Endodermal cell (in vitro differentiated cells): Measurements from ENCODE around the gene BRD4. TPM values are rescaled to one million over a fixed set of nuclear protein-coding genes. Genes with fewer than 3 reads are reported as not detected.

ENCODE experiments used
- DNase-seq: peaks from one replicate; pipeline ENCODE4 v3.0.0-alpha.2; 2017
- H3K27ac ChIP-seq: 2 replicates; pipeline ENCODE4 v1.5.1; 2013; ENCODE audit warnings: mild to moderate bottlenecking, low read depth, low read length, moderate library complexity
- H3K27me3 ChIP-seq: 2 replicates; pipeline ENCODE4 v1.6.1; 2013; ENCODE audit warnings: mild to moderate bottlenecking, low read length, moderate library complexity; ENCODE audit not compliant: insufficient read depth, control insufficient read depth, poor library complexity, severe bottlenecking
- H3K36me3 ChIP-seq: 2 replicates; pipeline ENCODE4 v1.7.0; 2013; ENCODE audit warnings: mild to moderate bottlenecking, low read length, moderate library complexity; ENCODE audit not compliant: control insufficient read depth, insufficient read depth
- H3K4me1 ChIP-seq: one replicate; pipeline ENCODE4 v1.7.0; 2013; ENCODE audit warnings: low read length; ENCODE audit not compliant: control insufficient read depth, insufficient read depth
- H3K4me3 ChIP-seq: 2 replicates; pipeline ENCODE4 v1.5.1; 2013; ENCODE audit warnings: mild to moderate bottlenecking, low read length, moderate library complexity
- H3K9ac ChIP-seq: 2 replicates; pipeline ENCODE4 v1.6.1; 2013; ENCODE audit warnings: mild to moderate bottlenecking, low read length, moderate library complexity; ENCODE audit not compliant: poor library complexity, severe bottlenecking; ENCODE audit errors: extremely low read depth
- H3K9me3 ChIP-seq: 2 replicates; pipeline ENCODE4 v1.6.1; 2013; ENCODE audit warnings: mild to moderate bottlenecking, low read length, moderate library complexity; ENCODE audit not compliant: control insufficient read depth
- H3K27ac Mint-ChIP-seq: 2 replicates; pipeline ENCODE4 v1.8.0; 2020; ENCODE audit warnings: mixed read lengths
- H3K27me3 Mint-ChIP-seq: 2 replicates; pipeline ENCODE4 v1.8.0; 2021; ENCODE audit warnings: mild to moderate bottlenecking, mixed read lengths; ENCODE audit not compliant: insufficient read depth
- H3K36me3 Mint-ChIP-seq: 2 replicates; pipeline ENCODE4 v1.8.0; 2020; ENCODE audit warnings: low read depth, mixed read lengths
- H3K4me1 Mint-ChIP-seq: 2 replicates; pipeline ENCODE4 v1.8.0; 2020; ENCODE audit warnings: mixed read lengths
- H3K4me3 Mint-ChIP-seq: 2 replicates; pipeline ENCODE4 v1.8.0; 2020; ENCODE audit warnings: mild to moderate bottlenecking, moderate library complexity, mixed read lengths
- H3K9me3 Mint-ChIP-seq: 2 replicates; pipeline ENCODE4 v1.8.0; 2020; ENCODE audit warnings: mild to moderate bottlenecking, mixed read lengths
- WGBS, 2 experiments: methylation state at CpG; one replicate each; pipeline versions ENCODE4 v1.1.5 to v1.1.7; 2013; ENCODE audit warnings: missing lambda C conversion rate in 2 of 2, mixed read lengths in 1 of 2; ENCODE audit not compliant: insufficient coverage in 1 of 2, insufficient read length in 1 of 2; 5-methylcytosine and 5-hydroxymethylcytosine counted together
- total RNA-seq, 2 donors: library from RNA; stranded (reverse); fragmentation: NEBNext Ultra II Directional in 1 of 2; extraction: Animal tissue kit (Norgen Biotek cat#: 25700) in 1 of 2; gene quantifications; 2 replicates in 1 of 2; 3 replicates in 1 of 2; pipeline ENCODE4 v1.2.1, GENCODE V29; 2021
- TF ChIP-seq, protein P1 (sequence below): fragments of 200-600 bp; sonication (generic); conservative IDR thresholded peaks from 2 replicates; pipeline ENCODE4 v1.5.0; 2021; ENCODE audit warnings: antibody characterized with exemption, mild to moderate bottlenecking

The BRD4 gene
- total RNA-seq, 2 donors from 2014 or later = 149 to 156 TPM

DNA sequence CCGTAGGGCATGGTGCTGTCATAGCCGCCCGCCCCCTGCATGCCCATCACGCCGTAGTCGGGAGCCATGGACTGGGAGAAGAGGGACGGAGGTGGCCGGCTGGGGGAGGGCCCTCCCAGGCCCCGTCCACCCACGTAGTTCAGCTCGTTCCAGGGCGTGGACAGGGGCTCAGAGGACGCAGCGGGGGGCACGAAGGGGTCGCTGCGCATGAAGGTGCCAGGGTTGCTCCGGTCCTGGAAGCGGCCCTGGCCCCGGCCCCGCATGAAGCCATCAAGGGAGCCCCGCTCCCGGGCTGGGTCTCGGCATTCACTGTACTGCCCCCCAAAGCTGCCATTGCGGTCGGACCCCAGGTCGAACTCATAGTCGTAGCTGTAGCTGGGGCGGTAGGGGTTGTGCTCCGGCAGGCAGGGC, 40.6 kb upstream of the BRD4 start:
- no peaks in the 10 kb centered on the region for H3K9me3 Mint-ChIP-seq
- no peaks in the 10 kb centered on the region for H3K9me3 ChIP-seq
- no peak for DNase-seq
- H3K27me3 Mint-ChIP-seq = no peaks in the 10 kb centered on the region
- H3K4me1 ChIP-seq = no peaks in the 10 kb centered on the region
- no peak overlapping the region for H3K27ac ChIP-seq
- peaks cover 46% of the 10 kb centered on the region for H3K36me3 ChIP-seq
- TF ChIP-seq, protein P1, sequence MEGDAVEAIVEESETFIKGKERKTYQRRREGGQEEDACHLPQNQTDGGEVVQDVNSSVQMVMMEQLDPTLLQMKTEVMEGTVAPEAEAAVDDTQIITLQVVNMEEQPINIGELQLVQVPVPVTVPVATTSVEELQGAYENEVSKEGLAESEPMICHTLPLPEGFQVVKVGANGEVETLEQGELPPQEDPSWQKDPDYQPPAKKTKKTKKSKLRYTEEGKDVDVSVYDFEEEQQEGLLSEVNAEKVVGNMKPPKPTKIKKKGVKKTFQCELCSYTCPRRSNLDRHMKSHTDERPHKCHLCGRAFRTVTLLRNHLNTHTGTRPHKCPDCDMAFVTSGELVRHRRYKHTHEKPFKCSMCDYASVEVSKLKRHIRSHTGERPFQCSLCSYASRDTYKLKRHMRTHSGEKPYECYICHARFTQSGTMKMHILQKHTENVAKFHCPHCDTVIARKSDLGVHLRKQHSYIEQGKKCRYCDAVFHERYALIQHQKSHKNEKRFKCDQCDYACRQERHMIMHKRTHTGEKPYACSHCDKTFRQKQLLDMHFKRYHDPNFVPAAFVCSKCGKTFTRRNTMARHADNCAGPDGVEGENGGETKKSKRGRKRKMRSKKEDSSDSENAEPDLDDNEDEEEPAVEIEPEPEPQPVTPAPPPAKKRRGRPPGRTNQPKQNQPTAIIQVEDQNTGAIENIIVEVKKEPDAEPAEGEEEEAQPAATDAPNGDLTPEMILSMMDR = no peak
- H3K4me3 Mint-ChIP-seq = no peak overlapping the region
- 95 to 96% methylated on average over 18 to 30 of the region's 30 CpGs for WGBS, 2 experiments
- H3K27me3 ChIP-seq = no peaks in the 10 kb centered on the region
- peaks cover 56% of the 10 kb centered on the region for H3K36me3 Mint-ChIP-seq
- no peak overlapping the region for H3K27ac Mint-ChIP-seq
- H3K4me1 Mint-ChIP-seq = peaks cover 10% of the 10 kb centered on the region
- no peak overlapping the region for H3K4me3 ChIP-seq
- H3K9ac ChIP-seq = no peak overlapping the region

DNA sequence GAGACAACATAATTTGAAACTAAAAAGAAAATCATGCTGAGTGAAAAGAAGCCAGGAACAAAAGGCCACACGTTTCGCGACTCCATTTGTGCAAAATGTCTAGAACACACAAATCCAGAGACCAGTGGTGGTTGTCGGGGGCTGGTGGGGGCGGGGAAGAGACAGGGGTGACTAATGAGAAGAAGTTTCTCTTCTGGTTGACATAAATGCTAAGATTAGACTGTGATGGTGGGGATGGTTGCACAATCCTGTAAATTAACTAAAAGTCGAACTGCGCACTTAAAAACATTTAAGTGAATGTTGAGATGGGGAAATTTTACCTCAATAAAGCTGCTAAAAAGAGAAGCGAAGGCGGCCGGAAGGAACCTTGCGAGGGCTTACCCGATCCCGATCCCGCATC, 40.1 kb upstream of the BRD4 start:
- H3K27me3 Mint-ChIP-seq = no peaks in the 10 kb centered on the region
- Histone ChIP-seq H3K4me3 (no peak overlapping the region), H3K9ac (no peak overlapping the region), H3K36me3 (peaks cover 50% of the 10 kb centered on the region), H3K9me3 (no peaks in the 10 kb centered on the region), H3K27ac (no peak overlapping the region), H3K27me3 (no peaks in the 10 kb centered on the region), H3K4me1 (no peaks in the 10 kb centered on the region)
- H3K27ac Mint-ChIP-seq = peak overlapping the region; percentile 21
- H3K36me3 Mint-ChIP-seq = peaks cover 60% of the 10 kb centered on the region
- no peak overlapping the region for H3K4me3 Mint-ChIP-seq
- WGBS, 2 experiments = 97% methylated on average over 14 of the region's 14 CpGs
- no peak for DNase-seq
- no peaks in the 10 kb centered on the region for H3K9me3 Mint-ChIP-seq
- H3K4me1 Mint-ChIP-seq = peaks cover 6% of the 10 kb centered on the region
- TF ChIP-seq, protein P1 = no peak

DNA sequence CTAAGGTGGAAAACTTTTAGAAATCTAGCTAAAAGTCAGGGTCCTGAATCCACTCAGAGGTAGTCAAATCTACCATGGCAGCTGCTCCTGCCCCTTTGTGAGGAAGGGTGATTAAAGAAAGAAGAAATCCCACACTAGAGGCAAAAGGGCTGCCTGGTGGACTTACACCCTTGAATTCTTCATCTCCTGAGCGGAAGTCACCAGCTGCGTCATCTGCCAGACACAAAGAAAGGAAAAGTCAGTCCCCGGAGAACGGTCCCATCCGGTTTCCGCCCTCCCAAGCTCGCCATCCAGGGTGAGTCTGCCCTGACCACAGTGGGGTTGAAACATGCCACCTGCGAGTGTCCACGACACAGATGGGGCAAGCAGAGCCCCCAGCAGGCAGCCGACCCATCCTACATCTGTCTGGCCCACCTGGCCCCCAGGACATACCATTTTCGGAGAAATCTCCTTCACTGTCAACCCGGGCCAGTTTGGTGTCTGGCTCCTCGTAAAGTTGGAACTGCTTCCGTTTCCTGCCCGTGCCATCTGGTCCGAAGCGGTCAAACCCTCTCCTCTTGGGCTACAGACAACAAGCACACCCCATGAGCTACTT, 39.5 kb upstream of the BRD4 start:
- TF ChIP-seq, protein P1 = no peak
- no peak overlapping the region for H3K4me3 ChIP-seq
- no peaks in the 10 kb centered on the region for H3K4me1 ChIP-seq
- H3K27ac ChIP-seq = no peak overlapping the region
- peaks cover 3% of the 10 kb centered on the region for H3K4me1 Mint-ChIP-seq
- H3K36me3 Mint-ChIP-seq = peaks cover 63% of the 10 kb centered on the region
- no peaks in the 10 kb centered on the region for H3K9me3 ChIP-seq
- H3K9ac ChIP-seq = no peak overlapping the region
- no peak overlapping the region for H3K4me3 Mint-ChIP-seq
- no peak for DNase-seq
- H3K27me3 Mint-ChIP-seq = no peaks in the 10 kb centered on the region
- 93 to 99% methylated on average over 13 to 17 of the region's 17 CpGs for WGBS, 2 experiments
- H3K27ac Mint-ChIP-seq = peak overlapping the region; percentile 21
- H3K9me3 Mint-ChIP-seq = no peaks in the 10 kb centered on the region
- H3K27me3 ChIP-seq = no peaks in the 10 kb centered on the region
- H3K36me3 ChIP-seq = peaks cover 56% of the 10 kb centered on the region
